Measurements from ENCODE around the gene PIH1D1.

GRCh38 chr19:49427339-49427738, 24.3 kb downstream of the PIH1D1 start:
- TF ChIP-seq TBL1XR1 (IDR thresholded peaks at IDR 0.05; ENCODE audit: borderline replicate concordance, low read length, partially characterized antibody) (no peak), MAFF (IDR thresholded peaks at IDR 0.05; ENCODE audit: low read depth, low read length) (no peak), POLR2A (IDR thresholded peaks at IDR 0.05; ENCODE audit: insufficient read depth in 1 of 2, low read depth in 2 of 2, low read length in 2 of 2) (no peak), NCOA1 (CRISPR knock-in tag; IDR thresholded peaks at IDR 0.05) (no peak), ZFP1 (CRISPR knock-in tag; IDR thresholded peaks at IDR 0.05) (no peak), CTCF (CRISPR knock-in tag; IDR thresholded peaks at IDR 0.05) (no peak), NFE2L2 (IDR thresholded peaks at IDR 0.05; ENCODE audit: low read length) (no peak), SMC3 (IDR thresholded peaks at IDR 0.05; ENCODE audit: low read length) (no peak), ZNF343 (CRISPR knock-in tag; IDR thresholded peaks at IDR 0.05) (no peak), ZNF772 (CRISPR knock-in tag; IDR thresholded peaks at IDR 0.05) (no peak), SALL2 (CRISPR knock-in tag; IDR thresholded peaks at IDR 0.05) (no peak), HDAC2 (CRISPR knock-in tag; IDR thresholded peaks at IDR 0.05) (no peak), ZNF121 (CRISPR knock-in tag; IDR thresholded peaks at IDR 0.05) (no peak)
- TF ChIP-seq, protein P1, sequence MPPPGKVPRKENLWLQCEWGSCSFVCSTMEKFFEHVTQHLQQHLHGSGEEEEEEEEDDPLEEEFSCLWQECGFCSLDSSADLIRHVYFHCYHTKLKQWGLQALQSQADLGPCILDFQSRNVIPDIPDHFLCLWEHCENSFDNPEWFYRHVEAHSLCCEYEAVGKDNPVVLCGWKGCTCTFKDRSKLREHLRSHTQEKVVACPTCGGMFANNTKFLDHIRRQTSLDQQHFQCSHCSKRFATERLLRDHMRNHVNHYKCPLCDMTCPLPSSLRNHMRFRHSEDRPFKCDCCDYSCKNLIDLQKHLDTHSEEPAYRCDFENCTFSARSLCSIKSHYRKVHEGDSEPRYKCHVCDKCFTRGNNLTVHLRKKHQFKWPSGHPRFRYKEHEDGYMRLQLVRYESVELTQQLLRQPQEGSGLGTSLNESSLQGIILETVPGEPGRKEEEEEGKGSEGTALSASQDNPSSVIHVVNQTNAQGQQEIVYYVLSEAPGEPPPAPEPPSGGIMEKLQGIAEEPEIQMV (CRISPR knock-in tag; IDR thresholded peaks at IDR 0.05; ENCODE audit: low read depth): no peak
